GM12891 (cell line): ENCODE data around the gene NBEA.
A peak's percentile ranks its signal among the peaks of the same experiment; 100 is the strongest.

ENCODE experiments used
- DNase-seq: peaks from one replicate; pipeline ENCODE4 v3.0.0; 2011; ENCODE audit warnings: low spot score; ENCODE audit not compliant: insufficient read length
- FAIRE-seq: peaks from 2 replicates; lab custom pipeline; 2011; peaks lifted over from hg19 to GRCh38; lab: Jason Lieb, UNC
- PAX5 ChIP-seq: IDR thresholded peaks from 2 replicates; pipeline ENCODE4 v1.6.1; 2011; ENCODE audit warnings: low read length, moderate library complexity, mild to moderate bottlenecking; ENCODE audit not compliant: insufficient read depth, severe bottlenecking
- POLR2A ChIP-seq: IDR thresholded peaks from 2 replicates; pipeline ENCODE4 v1.6.1; 2011; ENCODE audit warnings: low read depth, low read length, control low read depth
- POLR2AphosphoS5 ChIP-seq: IDR thresholded peaks from 2 replicates; pipeline ENCODE4 v1.6.1; 2011; ENCODE audit warnings: low read depth, low read length, control low read depth
- POU2F2 ChIP-seq: IDR thresholded peaks from 2 replicates; pipeline ENCODE4 v1.6.1; 2011; ENCODE audit warnings: low read depth, mild to moderate bottlenecking, control low read depth, low read length, moderate library complexity
- SPI1 ChIP-seq: IDR thresholded peaks from 2 replicates; pipeline ENCODE4 v1.6.1; 2011; ENCODE audit warnings: low read depth, low read length, control low read depth
- TAF1 ChIP-seq: IDR thresholded peaks from 2 replicates; pipeline ENCODE4 v1.6.1; 2011; ENCODE audit warnings: low read depth, low read length, control low read depth

NBEA gene

GRCh38 chr13:35489050-35489449, 547.0 kb downstream of the NBEA start:
- TF ChIP-seq PAX5 (no peak), SPI1 (no peak), POU2F2 (no peak), POLR2A (no peak), TAF1 (no peak), POLR2AphosphoS5 (no peak)
- no peak for FAIRE-seq

GRCh38 chr13:35496006-35496405, 553.9 kb downstream of the NBEA start:
- DNase-seq (no peak), FAIRE-seq (no peak)
- no peak for TF ChIP-seq PAX5
- TF ChIP-seq TAF1: no peak
- TF ChIP-seq POLR2AphosphoS5: no peak
- TF ChIP-seq SPI1: no peak
- no peak for TF ChIP-seq POLR2A
- no peak for TF ChIP-seq POU2F2

More at GRCh38 chr13:35489050-35489449, 547.0 kb downstream of the NBEA start:
- no peak for DNase-seq

DNA sequence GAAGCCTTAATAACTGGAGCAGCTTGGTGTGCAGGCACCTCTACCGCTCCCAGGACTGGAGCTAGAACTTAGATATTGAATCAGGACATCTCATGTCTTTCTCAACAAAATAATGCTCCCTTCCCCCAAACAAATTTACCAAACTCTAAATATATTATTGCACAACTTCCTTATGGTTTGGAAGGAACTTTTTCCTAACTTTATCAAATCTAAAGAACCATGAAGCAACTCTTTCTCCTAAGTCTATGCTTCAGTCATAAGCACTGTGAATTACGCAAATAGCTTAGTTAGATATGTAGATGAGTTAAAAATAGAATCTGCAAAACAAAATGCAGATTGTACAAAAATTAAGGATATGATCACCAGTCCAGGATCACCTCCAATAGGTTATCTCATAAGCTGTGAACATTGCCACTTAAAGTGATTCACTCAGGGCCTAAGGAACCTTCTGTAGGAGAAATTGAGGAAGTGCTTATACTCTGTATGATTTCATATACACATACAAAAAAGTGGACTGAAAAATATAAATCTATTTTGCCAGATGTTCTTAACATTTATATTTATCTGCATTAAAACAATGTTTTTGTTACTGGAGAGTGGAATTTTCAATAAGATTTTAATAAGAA, 554.8 kb downstream of the NBEA start:
- no peak for DNase-seq
- no peak for TF ChIP-seq PAX5
- no peak for TF ChIP-seq POLR2A
- no peak for TF ChIP-seq POU2F2
- TF ChIP-seq SPI1: peak; percentile 16; the same call in 1 of the 2 replicates
- TF ChIP-seq TAF1: no peak
- TF ChIP-seq POLR2AphosphoS5: no peak
- no peak for FAIRE-seq

DNA sequence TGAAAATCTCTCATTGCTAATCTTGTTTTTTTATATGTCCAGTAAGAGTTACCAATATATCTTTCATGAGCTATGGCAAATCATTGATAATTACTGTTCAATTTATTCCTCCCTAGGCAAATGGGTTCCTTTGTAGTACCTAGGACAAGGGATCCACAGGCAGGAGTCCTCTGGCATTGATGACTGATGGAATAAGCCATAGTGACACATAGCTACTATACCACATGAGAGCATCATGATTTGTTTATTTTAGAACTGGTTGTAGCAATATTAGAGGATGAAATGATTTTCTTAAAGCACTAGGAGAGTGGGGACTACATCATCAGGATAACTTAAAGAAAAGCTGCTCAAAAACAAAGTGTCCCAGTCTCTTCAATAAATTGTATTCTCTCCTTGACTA, 556.2 kb downstream of the NBEA start:
- FAIRE-seq (no peak), DNase-seq (no peak)
- no peak for TF ChIP-seq SPI1
- TF ChIP-seq PAX5: no peak
- TF ChIP-seq TAF1: no peak
- TF ChIP-seq POLR2A: no peak

GRCh38 chr13:35499196-35499662, 557.2 kb downstream of the NBEA start:
- DNase-seq (no peak), FAIRE-seq (no peak)
- TF ChIP-seq TAF1 (no peak), POLR2A (no peak), PAX5 (no peak), POU2F2 (no peak), POLR2AphosphoS5 (no peak), SPI1 (no peak)

DNA sequence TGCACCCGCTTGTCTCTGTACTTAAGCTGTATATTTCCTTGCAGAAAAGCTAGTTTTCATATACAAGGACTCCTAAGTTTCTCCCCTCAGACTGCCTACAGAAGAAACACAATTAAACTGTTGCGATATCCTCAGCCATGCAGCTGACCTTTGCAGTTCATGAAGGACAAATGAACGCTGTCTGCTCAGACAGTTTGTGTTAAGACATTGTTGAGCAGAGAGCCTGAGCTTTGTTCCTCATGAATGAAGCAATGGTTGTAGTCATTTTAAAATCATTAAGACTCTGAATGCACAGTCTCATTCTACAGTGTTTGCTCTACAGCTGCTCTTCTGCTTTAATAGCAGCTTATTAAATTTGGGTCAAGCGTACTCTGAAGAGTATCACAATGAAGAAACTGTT, 557.6 kb downstream of the NBEA start:
- no peak for DNase-seq
- FAIRE-seq: no peak
- TF ChIP-seq TAF1 (no peak), POLR2A (no peak), POLR2AphosphoS5 (no peak), SPI1 (no peak), PAX5 (no peak), POU2F2 (no peak)

GRCh38 chr13:35500144-35500543, 558.1 kb downstream of the NBEA start:
- no peak for FAIRE-seq
- DNase-seq: no peak
- TF ChIP-seq POLR2AphosphoS5 (no peak), POLR2A (no peak), SPI1 (no peak), TAF1 (no peak), POU2F2 (no peak), PAX5 (no peak)

DNA sequence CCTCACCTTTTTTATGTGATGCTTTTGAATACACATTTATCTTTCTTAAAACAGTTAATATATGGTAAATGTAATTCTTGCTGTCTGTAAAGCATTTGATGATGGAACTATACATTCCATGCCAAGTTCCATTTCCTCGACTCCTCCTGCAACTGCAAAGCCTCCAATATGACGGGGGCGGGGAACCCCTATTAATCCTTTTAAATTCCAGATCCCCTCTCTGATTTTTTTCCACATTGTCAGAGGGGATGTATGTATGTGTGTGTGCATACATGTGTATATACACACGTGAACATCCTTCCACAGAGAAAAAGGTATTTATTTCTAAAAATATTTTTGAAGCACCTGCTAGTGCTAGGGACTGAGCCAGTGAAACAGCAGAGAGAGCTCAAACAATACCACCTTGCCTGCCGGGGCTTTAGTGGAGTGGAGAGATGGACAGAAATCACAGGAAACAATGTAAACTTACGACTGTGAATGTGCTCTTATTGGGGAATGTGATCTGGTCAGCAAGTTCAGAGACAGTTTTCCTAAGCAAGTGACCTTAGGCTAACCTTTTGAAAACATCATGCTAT, 559.7 kb downstream of the NBEA start:
- no peak for TF ChIP-seq PAX5
- DNase-seq (no peak), FAIRE-seq (no peak)

DNA sequence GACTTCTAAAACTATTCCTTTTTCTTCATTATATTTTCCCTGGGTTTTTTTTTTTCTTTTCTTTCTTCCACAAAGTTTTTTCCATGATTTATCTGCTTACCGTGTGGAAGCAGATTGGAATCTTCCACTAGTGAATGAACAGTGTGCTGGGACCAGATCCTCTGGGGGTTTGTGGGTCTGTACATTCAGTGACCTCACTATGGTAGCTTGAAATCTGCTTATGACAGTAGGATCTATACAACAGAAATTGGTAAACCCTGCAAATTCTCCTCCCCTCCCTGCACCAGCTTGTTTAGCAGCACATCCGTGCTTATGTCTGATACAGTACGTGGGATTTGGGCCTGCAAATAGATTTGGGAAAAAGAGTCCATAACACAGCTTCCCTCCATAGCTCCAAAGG, 560.4 kb downstream of the NBEA start:
- DNase-seq (no peak), FAIRE-seq (no peak)
- TF ChIP-seq TAF1 (no peak), SPI1 (no peak), POLR2A (no peak), POU2F2 (no peak), PAX5 (no peak), POLR2AphosphoS5 (no peak)
